AG08396 (cell line): Measurements from ENCODE around the gene MYCN.
"Not testable (repeated sequence)": the region's sequence is repeated elsewhere in the genome, so short reads cannot be mapped to it uniquely, and the experiment has no call there.

ENCODE experiments used
- DNase-seq: peaks from one replicate; pipeline ENCODE4 v3.0.0; 2012; ENCODE audit warnings: low spot score, mixed read lengths

The MYCN gene

GRCh38 chr2:15907461-15908324, 32.7 kb upstream of the MYCN start:
- no peak for DNase-seq

- no peak for DNase-seq
Observed at GRCh38 chr2:15908371-15908770, 32.0 kb upstream of the MYCN start.

- no peak for DNase-seq
Observed at GRCh38 chr2:15909157-15909556, 31.2 kb upstream of the MYCN start.

- no peak for DNase-seq
Observed at GRCh38 chr2:15909736-15910135, 30.6 kb upstream of the MYCN start.

GRCh38 chr2:15911270-15911669, 29.1 kb upstream of the MYCN start:
- DNase-seq, result not testable (repeated sequence)

GRCh38 chr2:15911686-15912085, 28.7 kb upstream of the MYCN start:
- DNase-seq, result no peak

GRCh38 chr2:15912203-15912602, 28.1 kb upstream of the MYCN start:
- no peak for DNase-seq

GRCh38 chr2:15913146-15913545, 27.2 kb upstream of the MYCN start:
- no peak for DNase-seq

GRCh38 chr2:15914596-15915385, 25.6 kb upstream of the MYCN start:
- DNase-seq, result no peak

- DNase-seq, result not testable (repeated sequence)
Observed at GRCh38 chr2:15915546-15915945, 24.8 kb upstream of the MYCN start.

GRCh38 chr2:15916336-15916735, 24.0 kb upstream of the MYCN start:
- DNase-seq, result no peak

- DNase-seq, result no peak
Observed at GRCh38 chr2:15918761-15919356, 21.5 kb upstream of the MYCN start.

GRCh38 chr2:15919716-15920434, 20.5 kb upstream of the MYCN start:
- DNase-seq, result no peak

GRCh38 chr2:15920696-15921095, 19.7 kb upstream of the MYCN start:
- no peak for DNase-seq

GRCh38 chr2:15923597-15923996, 16.8 kb upstream of the MYCN start:
- no peak for DNase-seq

- no peak for DNase-seq
Observed at GRCh38 chr2:15925819-15926218, 14.5 kb upstream of the MYCN start.

GRCh38 chr2:15926252-15926651, 14.1 kb upstream of the MYCN start:
- no peak for DNase-seq

GRCh38 chr2:15927551-15928218, 12.7 kb upstream of the MYCN start:
- no peak for DNase-seq

GRCh38 chr2:15929008-15929407, 11.3 kb upstream of the MYCN start:
- DNase-seq, result not testable (repeated sequence)

- DNase-seq, result no peak
Observed at GRCh38 chr2:15929861-15930260, 10.5 kb upstream of the MYCN start.

GRCh38 chr2:15930589-15931318, 9.6 kb upstream of the MYCN start:
- no peak for DNase-seq
